EL (cell line): ENCODE measurements around the gene KRTAP9-2.
"Not testable (repeated sequence)": the region's sequence is repeated elsewhere in the genome, so short reads cannot be mapped to it uniquely, and the experiment has no call there.

Source experiments
- DNase-seq: peaks from one replicate; pipeline ENCODE4 v3.0.0-alpha.2; 2016

KRTAP9-2 gene

GRCh38 chr17:41237949-41238437 is 11.5 kb downstream of the KRTAP9-2 start, which contains the start of gene KRTAP9-8:
Gene KRTAP9-8, plus strand, starts transcription at chr17:41237999. Its CDS starts 53 bp downstream, at chr17:41238052.
- DNase-seq: not testable (repeated sequence)

GRCh38 chr17:41246995-41247787 is 20.7 kb downstream of the KRTAP9-2 start:
- DNase-seq: not testable (repeated sequence)

GRCh38 chr17:41249637-41250240 is 23.3 kb downstream of the KRTAP9-2 start, which contains the start of gene KRTAP9-4:
Gene KRTAP9-4, plus strand, starts transcription at chr17:41249687. Its CDS starts 34 bp downstream, at chr17:41249721.
- not testable (repeated sequence) for DNase-seq

GRCh38 chr17:41251261-41251660 is 24.8 kb downstream of the KRTAP9-2 start:
- DNase-seq: no peak

- peak; percentile 18 for DNase-seq
These were observed 28.4 kb downstream of the KRTAP9-2 start for GRCh38 chr17:41254861-41255260.

- DNase-seq: peak; percentile 32
These were observed 29.2 kb downstream of the KRTAP9-2 start, which contains the start of gene KRTAP9-9 for GRCh38 chr17:41255381-41256290. Gene KRTAP9-9, plus strand, starts transcription at chr17:41255384.

- DNase-seq: peak; percentile 21
These were observed 29.8 kb downstream of the KRTAP9-2 start for GRCh38 chr17:41256291-41256685.

GRCh38 chr17:41258406-41258805 is 32.0 kb downstream of the KRTAP9-2 start:
- DNase-seq: no peak

- no peak for DNase-seq
These were observed 36.8 kb downstream of the KRTAP9-2 start for GRCh38 chr17:41263212-41263611.

GRCh38 chr17:41264599-41264998 is 38.2 kb downstream of the KRTAP9-2 start:
- no peak for DNase-seq

GRCh38 chr17:41265078-41265477 is 38.6 kb downstream of the KRTAP9-2 start, which contains the start of gene KRTAP9-6:
Gene KRTAP9-6, plus strand, starts transcription at chr17:41265378. Its CDS starts 0 bp downstream, at chr17:41265378.
- DNase-seq: no peak

- DNase-seq: no peak
These were observed 41.3 kb downstream of the KRTAP9-2 start for GRCh38 chr17:41267711-41268110.

- not testable (repeated sequence) for DNase-seq
These were observed 44.9 kb downstream of the KRTAP9-2 start for GRCh38 chr17:41271323-41271722.

GRCh38 chr17:41271858-41272257 is 45.4 kb downstream of the KRTAP9-2 start:
- no peak for DNase-seq

- DNase-seq: not testable (repeated sequence)
These were observed 49.3 kb downstream of the KRTAP9-2 start, which contains the start of gene KRTAP9-7 for GRCh38 chr17:41275648-41276190. Gene KRTAP9-7, plus strand, starts transcription at chr17:41275698. Its CDS starts 0 bp downstream, at chr17:41275698.
